Ascending aorta (tissue), 2 donors: ENCODE data around the gene ASCC1. TPM values are rescaled to one million over a fixed set of nuclear protein-coding genes. Genes with fewer than 3 reads are reported as not detected.
A peak's percentile ranks its signal among the peaks of the same experiment; 100 is the strongest.

ENCODE experiments used
- DNase-seq, 2 donors: peaks; one replicate each; pipeline ENCODE4 v3.0.0-alpha.2; 2019; ENCODE audit warnings: low spot score in 2 of 2
- H3K27ac ChIP-seq, 2 donors: fragments of 200-600 bp; sonication (generic); one replicate each; pipeline ENCODE4 v1.5.1; 2016 to 2017; ENCODE audit warnings: mild to moderate bottlenecking in 1 of 2
- H3K27me3 ChIP-seq: fragments of 200-600 bp; sonication (generic); one replicate; pipeline ENCODE4 v1.5.1; 2017
- H3K36me3 ChIP-seq, 2 donors: fragments of 200-600 bp; sonication (generic); one replicate each; pipeline ENCODE4 v1.5.1; 2016
- H3K4me1 ChIP-seq, 2 donors: fragments of 200-600 bp; sonication (generic); one replicate each; pipeline ENCODE4 v1.5.1; 2016 to 2017; ENCODE audit warnings: mild to moderate bottlenecking in 1 of 2
- H3K4me3 ChIP-seq, 2 donors: fragments of 200-600 bp; sonication (generic); one replicate each; pipeline ENCODE4 v1.5.1; 2016 to 2017; ENCODE audit warnings: mild to moderate bottlenecking in 1 of 2
- H3K9me3 ChIP-seq, 2 donors: fragments of 200-600 bp; sonication (generic); one replicate each; pipeline ENCODE4 v1.5.1; 2016
- intact Hi-C: fragments of 100-400 bp; cut with DNase I; formaldehyde crosslinking; loops from one replicate; pipeline ENCODE4 v1.15.1; 2023
- total RNA-seq: library from RNA; depleted of rRNA; stranded (reverse); fragments of >200 nt; gene quantifications from one replicate; pipeline ENCODE4 v1.1.0, GENCODE V29; 2016
- TF ChIP-seq, protein P1 (sequence below), 3 experiments: fragments of 200-600 bp in 2 of 3; fragments of 450-650 bp in 1 of 3; sonication (generic) in 2 of 3; IDR thresholded peaks; one replicate each; pipeline ENCODE4 v1.5.1; 2016 to 2019; ENCODE audit warnings: antibody characterized with exemption in 3 of 3, mild to moderate bottlenecking in 1 of 3, moderate library complexity in 1 of 3

The ASCC1 gene
- total RNA-seq, 1 donor from 2014 or later: 5.5 TPM

DNA sequence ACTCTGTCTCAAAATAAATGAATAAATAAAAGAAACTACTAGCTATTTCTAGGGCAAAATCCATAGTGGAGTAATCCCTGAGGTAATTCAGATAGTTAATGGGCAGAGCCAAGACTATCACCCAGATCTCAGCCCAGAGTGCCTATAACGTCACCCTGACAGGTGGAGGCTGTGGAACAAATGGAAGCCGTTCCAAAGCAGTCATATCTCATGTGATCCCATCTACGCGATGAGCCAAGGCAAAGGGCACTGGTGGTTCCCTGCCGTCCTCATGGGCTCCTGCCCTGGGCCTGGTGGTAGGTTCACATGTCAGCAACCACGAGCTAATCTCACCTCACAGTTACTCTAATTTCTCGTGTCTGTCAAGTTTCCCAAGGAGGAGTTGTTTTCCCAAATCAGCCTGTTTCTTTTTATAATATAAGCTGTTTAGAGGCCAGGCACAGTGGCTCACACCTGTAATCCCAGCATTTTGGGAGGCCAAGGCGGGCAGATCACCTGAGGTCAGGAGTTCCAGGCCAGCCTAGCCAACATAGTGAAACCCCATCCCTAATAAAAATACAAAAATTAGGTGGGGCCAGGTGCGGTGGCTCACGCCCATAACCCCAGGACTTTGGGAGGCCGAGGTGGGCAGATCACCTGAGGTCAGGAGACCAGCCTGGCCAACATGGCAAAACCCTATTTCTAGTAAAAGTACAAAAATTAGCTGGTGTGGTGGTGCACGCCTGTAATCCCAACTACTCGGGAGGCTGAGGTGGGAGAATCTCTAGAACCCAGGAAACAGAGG, 22.5 kb upstream of the ASCC1 start:
- intact Hi-C loops: no loop called here

DNA sequence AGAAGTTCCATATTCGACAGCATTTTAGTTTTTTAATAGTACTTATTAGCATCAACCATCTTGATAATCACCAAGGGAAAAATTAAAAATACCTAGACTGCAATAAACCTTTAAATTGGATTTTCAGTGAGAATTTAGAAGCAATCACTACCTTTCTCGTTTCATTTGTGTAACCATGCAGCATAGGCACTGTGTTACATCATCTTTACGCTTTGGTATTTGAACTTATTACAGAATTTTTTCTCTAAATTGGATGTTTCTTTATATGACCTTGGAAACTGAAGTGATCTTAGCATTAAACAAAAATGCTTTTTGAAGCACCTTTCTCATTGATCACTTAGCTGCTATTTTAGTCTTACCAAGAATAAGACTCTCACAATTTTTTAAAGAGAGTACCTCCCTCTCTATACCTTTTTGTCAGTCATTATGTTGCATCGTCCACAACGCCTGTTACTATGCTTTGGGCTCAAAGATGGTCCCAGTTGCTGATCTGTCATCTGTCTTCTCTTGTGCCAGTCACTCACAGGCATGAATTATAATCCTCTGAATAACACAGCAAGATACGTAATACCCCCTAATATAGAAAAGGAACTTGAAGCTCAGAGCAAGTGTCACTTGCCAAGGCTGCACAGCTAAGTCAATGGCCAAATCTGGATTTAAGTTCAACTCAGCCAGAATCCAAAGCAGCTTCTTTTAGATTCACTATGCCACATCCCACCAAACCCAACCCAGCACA, 19.6 kb upstream of the ASCC1 start:
- intact Hi-C loops: no loop called here
- Histone ChIP-seq H3K9me3 (no peaks in the 10 kb centered on the region), H3K27me3 (no peaks in the 10 kb centered on the region), H3K4me3 (no peak overlapping the region), H3K36me3 (peaks cover 49 to 71% of the 10 kb centered on the region in 2 donors), H3K4me1 (peaks cover under 1 to 5% of the 10 kb centered on the region in 2 donors), H3K27ac (peak overlapping the region in 1 of 2 donors; percentile 20)
- no peak for DNase-seq
- TF ChIP-seq, protein P1, sequence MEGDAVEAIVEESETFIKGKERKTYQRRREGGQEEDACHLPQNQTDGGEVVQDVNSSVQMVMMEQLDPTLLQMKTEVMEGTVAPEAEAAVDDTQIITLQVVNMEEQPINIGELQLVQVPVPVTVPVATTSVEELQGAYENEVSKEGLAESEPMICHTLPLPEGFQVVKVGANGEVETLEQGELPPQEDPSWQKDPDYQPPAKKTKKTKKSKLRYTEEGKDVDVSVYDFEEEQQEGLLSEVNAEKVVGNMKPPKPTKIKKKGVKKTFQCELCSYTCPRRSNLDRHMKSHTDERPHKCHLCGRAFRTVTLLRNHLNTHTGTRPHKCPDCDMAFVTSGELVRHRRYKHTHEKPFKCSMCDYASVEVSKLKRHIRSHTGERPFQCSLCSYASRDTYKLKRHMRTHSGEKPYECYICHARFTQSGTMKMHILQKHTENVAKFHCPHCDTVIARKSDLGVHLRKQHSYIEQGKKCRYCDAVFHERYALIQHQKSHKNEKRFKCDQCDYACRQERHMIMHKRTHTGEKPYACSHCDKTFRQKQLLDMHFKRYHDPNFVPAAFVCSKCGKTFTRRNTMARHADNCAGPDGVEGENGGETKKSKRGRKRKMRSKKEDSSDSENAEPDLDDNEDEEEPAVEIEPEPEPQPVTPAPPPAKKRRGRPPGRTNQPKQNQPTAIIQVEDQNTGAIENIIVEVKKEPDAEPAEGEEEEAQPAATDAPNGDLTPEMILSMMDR (IDR thresholded peaks at IDR 0.05): no peak

More for the DNA sequence above, 22.5 kb upstream of the ASCC1 start:
- TF ChIP-seq, protein P1 (IDR thresholded peaks at IDR 0.05): no peak
- no peak for DNase-seq
- Histone ChIP-seq H3K4me3 (no peak overlapping the region), H3K27ac (no peak overlapping the region), H3K4me1 (peaks cover 7 to 18% of the 10 kb centered on the region in 2 donors), H3K9me3 (no peaks in the 10 kb centered on the region), H3K36me3 (peaks cover 23 to 45% of the 10 kb centered on the region in 2 donors), H3K27me3 (no peaks in the 10 kb centered on the region)

DNA sequence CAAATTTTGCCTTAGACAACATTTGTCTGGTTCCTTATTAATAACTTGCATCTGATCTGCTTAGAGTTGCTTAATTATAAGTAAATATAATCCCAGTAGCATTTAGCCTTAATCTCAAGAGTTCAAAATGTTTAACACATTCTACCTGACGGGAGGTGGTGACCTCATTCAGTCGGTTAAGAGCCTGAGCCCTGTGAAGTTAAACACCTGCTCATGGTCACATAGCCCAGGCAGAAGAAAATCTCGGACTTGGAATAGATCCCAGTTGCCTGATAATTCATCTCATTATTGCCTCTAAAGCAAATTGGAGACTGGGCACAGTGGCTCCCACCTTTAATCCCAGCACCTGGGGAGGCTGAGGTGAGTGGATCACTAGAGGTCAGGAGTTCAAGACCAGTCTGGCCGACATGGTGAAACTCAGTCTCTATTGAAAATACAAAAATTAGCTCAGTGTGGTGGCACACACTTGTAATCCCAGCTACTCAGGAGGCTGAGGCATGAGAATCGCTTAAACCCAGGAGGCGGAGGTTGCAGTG, 18.6 kb upstream of the ASCC1 start:
- intact Hi-C loops: no loop called here
- Histone ChIP-seq H3K9me3 (no peaks in the 10 kb centered on the region), H3K36me3 (peaks cover 52 to 71% of the 10 kb centered on the region in 2 donors), H3K4me1 (peaks cover 4 to 16% of the 10 kb centered on the region in 2 donors), H3K4me3 (no peak overlapping the region), H3K27ac (no peak overlapping the region), H3K27me3 (no peaks in the 10 kb centered on the region)
- DNase-seq: no peak
- TF ChIP-seq, protein P1 (IDR thresholded peaks at IDR 0.05): no peak

DNA sequence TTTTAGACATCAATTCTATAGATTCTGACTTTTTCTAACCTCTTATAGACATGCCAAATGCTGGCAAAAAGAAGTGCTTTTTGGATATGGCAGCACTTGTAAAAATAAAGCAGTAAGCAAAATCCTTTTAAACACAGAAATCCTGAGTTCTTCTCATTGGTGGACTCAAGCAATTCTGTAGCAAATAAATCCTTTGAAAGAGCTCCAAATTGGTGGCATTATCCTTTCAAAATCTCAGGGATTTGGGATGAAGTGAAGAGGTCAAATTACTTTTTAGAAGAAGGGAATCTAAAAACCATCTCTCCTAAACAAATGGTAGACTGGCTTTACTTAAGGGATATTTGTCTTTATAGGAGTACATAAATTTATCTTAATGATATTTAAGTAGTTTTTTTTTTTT, 17.5 kb upstream of the ASCC1 start:
- H3K4me3 ChIP-seq: no peak overlapping the region
- DNase-seq: no peak
- no peaks in the 10 kb centered on the region for H3K9me3 ChIP-seq
- no peak overlapping the region for H3K27ac ChIP-seq
- peaks cover 4 to 23% of the 10 kb centered on the region in 2 donors for H3K4me1 ChIP-seq
- TF ChIP-seq, protein P1 (IDR thresholded peaks at IDR 0.05): no peak
- H3K36me3 ChIP-seq: peaks cover 52 to 71% of the 10 kb centered on the region in 2 donors
- intact Hi-C loops: no loop called here
- no peaks in the 10 kb centered on the region for H3K27me3 ChIP-seq

DNA sequence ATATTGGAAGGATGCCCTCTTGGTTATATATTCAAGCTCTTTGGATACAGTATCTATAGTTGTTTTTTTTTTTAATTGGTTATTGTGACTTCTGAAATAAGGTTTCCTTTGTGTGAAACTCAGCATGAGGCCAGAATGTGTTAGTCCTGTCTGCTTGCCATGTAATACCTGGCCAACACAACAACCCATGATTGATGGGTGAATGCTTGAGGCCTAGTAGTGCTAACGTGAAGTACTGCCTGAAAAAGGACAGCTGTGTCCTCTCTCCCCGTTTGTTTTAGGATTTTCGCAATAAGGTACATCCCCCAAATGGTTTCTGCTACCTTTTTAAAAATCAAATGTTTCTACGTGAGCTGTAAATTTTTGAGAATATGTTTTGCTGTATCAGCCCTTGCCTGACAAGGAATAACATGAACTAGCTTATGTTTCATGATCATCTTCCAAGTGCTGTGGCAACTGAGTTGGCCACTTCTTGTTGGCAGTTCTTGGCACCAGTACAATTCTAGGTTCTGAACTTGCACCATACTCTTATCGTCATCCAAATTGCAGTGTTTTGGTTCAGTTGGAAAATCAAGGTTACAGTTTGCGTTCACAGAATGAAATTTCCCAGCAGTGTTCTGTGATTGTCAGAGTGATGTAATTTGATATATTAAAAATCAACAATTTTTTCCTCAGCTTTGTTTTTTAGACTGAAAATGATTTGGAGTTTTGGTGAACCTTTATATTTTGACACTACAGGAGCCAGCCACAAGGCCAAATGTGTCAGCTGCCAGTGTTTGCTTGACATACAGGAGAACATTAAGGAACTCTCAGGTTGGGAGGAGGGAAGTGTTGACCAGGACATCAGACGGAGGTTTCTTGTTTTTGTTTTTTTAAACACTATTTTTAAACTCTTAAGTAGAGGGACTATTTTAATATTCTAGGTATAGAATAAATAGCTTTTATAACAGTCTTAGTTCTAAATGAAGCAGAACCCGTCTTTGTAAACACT, 13.5 kb upstream of the ASCC1 start:
- Histone ChIP-seq H3K4me1 (peaks cover 4 to 34% of the 10 kb centered on the region in 2 donors), H3K27ac (peak overlapping the region; percentile 83 to 88), H3K27me3 (no peaks in the 10 kb centered on the region), H3K4me3 (no peak overlapping the region), H3K36me3 (peaks cover 43 to 59% of the 10 kb centered on the region in 2 donors), H3K9me3 (no peaks in the 10 kb centered on the region)
- peak in 1 of 2 donors; percentile 74 for DNase-seq
- TF ChIP-seq, protein P1 (IDR thresholded peaks at IDR 0.05): no peak
- intact Hi-C loops: loop anchor here (2.0 kb wide), 1 partner anchor 25 kb away; no protein-coding TSS in a partner anchor
